Measurements from ENCODE around the gene PCDHGA1. TPM values are rescaled to one million over a fixed set of nuclear protein-coding genes. Genes with fewer than 3 reads are reported as not detected.
A peak's percentile ranks its signal among the peaks of the same experiment; 100 is the strongest.

The PCDHGA1 gene
- polyA plus RNA-seq, 1 donor (not counting 4 experiments of a cell fraction or from before 2014, with no cell fraction given) = 0.09 TPM

GRCh38 chr5:141399555-141400258, 69.4 kb downstream of the PCDHGA1 start:
- no peaks in the 10 kb centered on the region for H4K20me1 ChIP-seq (ENCODE audit: control insufficient read depth, extremely low read depth, insufficient read depth, low read length)

DNA sequence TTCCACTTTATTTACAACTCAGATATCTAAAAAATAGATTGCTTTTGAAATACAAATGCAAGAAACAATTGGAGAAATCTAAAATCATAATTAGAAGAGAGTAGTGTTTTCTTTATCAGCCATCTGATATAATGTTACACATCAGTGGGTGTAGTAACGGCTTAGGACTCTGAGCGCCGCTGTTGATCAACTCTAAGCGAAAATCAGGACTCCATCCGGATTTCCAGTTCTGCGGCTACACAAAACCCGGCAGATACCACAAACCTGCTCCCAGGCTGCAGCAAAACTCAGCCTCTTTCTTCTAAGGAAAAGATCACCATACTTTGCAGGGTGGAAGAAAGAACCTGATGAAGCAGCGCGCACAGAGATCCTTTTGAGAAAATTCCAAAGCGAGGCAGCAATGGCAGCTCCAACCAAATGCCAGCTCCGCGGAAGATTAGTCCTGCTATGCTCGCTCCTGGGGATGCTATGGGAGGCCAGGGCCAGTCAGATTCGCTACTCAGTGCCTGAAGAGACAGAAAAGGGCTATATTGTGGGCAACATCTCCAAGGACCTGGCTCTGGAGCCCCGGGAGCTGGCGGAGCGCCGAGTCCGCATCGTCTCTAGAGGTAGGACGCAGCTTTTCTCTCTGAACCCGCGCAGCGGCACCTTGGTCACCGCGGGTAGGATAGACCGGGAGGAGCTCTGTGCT, 72.4 kb downstream of the PCDHGA1 start, which contains the start of gene PCDHGA9:
TSS of gene PCDHGA9 (plus strand) at position 226 of the 691 bp plus-strand sequence. CDS start at position 401, 175 bp downstream.
- Histone ChIP-seq H3K27ac (ENCODE audit: control insufficient read depth, insufficient read depth, low read length) (no peak within 1 kb of the TSS), H3K79me2 (ENCODE audit: control insufficient read depth, insufficient read depth, low read length) (no peaks in the 10 kb centered on the region), H3K36me3 (ENCODE audit: control insufficient read depth in 2 of 2, extremely low read depth in 1 of 2, insufficient read depth in 2 of 2, low read length in 2 of 2) (no peaks in the 10 kb centered on the region), H3K27me3 (ENCODE audit: control insufficient read depth, extremely low read depth, insufficient read depth, low read length) (peaks cover 10% of the 10 kb centered on the region), H3K4me3 (ENCODE audit: control insufficient read depth in 2 of 3, extremely low read depth in 1 of 3, insufficient read depth in 2 of 3, low read depth in 1 of 3, low read length in 3 of 3) (peak within 1 kb of the TSS; percentile 1 to 18 (median 11)), H3K4me2 (ENCODE audit: control insufficient read depth, extremely low read depth, insufficient read depth, low read depth, low read length) (peak within 1 kb of the TSS; percentile 18), H3K9ac (ENCODE audit: control insufficient read depth, extremely low read depth, insufficient read depth, low read length) (no peak within 1 kb of the TSS), H3K9me1 (ENCODE audit: control insufficient read depth, extremely low read depth, insufficient read depth, low read length) (no peaks in the 10 kb centered on the region), H3K9me3 (ENCODE audit: control insufficient read depth, low read depth, low read length) (peaks cover 27% of the 10 kb centered on the region), H3K4me1 (ENCODE audit: control insufficient read depth, extremely low read depth, insufficient read depth, low read length) (no peaks in the 10 kb centered on the region), H4K20me1 (ENCODE audit: control insufficient read depth, extremely low read depth, insufficient read depth, low read length) (no peaks in the 10 kb centered on the region), H2AFZ (ENCODE audit: control insufficient read depth, low read length) (no peak within 1 kb of the TSS)
- FAIRE-seq = no peak
- dilution Hi-C loops (cut with MboI; ENCODE audit: extremely low pct_ligation_motif_present, low sequenced_read_pairs) = no loop called here
- TF ChIP-seq, protein P1, sequence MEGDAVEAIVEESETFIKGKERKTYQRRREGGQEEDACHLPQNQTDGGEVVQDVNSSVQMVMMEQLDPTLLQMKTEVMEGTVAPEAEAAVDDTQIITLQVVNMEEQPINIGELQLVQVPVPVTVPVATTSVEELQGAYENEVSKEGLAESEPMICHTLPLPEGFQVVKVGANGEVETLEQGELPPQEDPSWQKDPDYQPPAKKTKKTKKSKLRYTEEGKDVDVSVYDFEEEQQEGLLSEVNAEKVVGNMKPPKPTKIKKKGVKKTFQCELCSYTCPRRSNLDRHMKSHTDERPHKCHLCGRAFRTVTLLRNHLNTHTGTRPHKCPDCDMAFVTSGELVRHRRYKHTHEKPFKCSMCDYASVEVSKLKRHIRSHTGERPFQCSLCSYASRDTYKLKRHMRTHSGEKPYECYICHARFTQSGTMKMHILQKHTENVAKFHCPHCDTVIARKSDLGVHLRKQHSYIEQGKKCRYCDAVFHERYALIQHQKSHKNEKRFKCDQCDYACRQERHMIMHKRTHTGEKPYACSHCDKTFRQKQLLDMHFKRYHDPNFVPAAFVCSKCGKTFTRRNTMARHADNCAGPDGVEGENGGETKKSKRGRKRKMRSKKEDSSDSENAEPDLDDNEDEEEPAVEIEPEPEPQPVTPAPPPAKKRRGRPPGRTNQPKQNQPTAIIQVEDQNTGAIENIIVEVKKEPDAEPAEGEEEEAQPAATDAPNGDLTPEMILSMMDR (optimal IDR thresholded peaks at IDR 0.05 in 1 of 3, IDR thresholded peaks at IDR 0.05 in 1 of 3, conservative IDR thresholded peaks at IDR 0.05 in 1 of 3; ENCODE audit: extremely low read depth in 1 of 3, insufficient read depth in 2 of 3, low read length in 3 of 3) = peak; percentile 40 to 50 (median 47)
- TF ChIP-seq EZH2 (IDR thresholded peaks at IDR 0.05; ENCODE audit: low read length) = no peak
- DNase-seq (ENCODE audit: low read depth, low spot score) = no peak

More at GRCh38 chr5:141399555-141400258, 69.4 kb downstream of the PCDHGA1 start:
- H3K9me3 ChIP-seq (ENCODE audit: control insufficient read depth, low read depth, low read length) = peaks cover 26% of the 10 kb centered on the region
- FAIRE-seq (no peak), DNase-seq (ENCODE audit: low read depth, low spot score) (no peak)
- no peaks in the 10 kb centered on the region for H3K4me1 ChIP-seq (ENCODE audit: control insufficient read depth, extremely low read depth, insufficient read depth, low read length)
- H3K27ac ChIP-seq (ENCODE audit: control insufficient read depth, insufficient read depth, low read length) = no peak overlapping the region
- peaks cover 10% of the 10 kb centered on the region for H3K27me3 ChIP-seq (ENCODE audit: control insufficient read depth, extremely low read depth, insufficient read depth, low read length)
- no peaks in the 10 kb centered on the region for H3K9me1 ChIP-seq (ENCODE audit: control insufficient read depth, extremely low read depth, insufficient read depth, low read length)
- H3K4me2 ChIP-seq (ENCODE audit: control insufficient read depth, extremely low read depth, insufficient read depth, low read depth, low read length) = no peak overlapping the region
- TF ChIP-seq, protein P1 (optimal IDR thresholded peaks at IDR 0.05 in 1 of 3, IDR thresholded peaks at IDR 0.05 in 1 of 3, conservative IDR thresholded peaks at IDR 0.05 in 1 of 3; ENCODE audit: extremely low read depth in 1 of 3, insufficient read depth in 2 of 3, low read length in 3 of 3) = no peak
- no peak for TF ChIP-seq EZH2 (IDR thresholded peaks at IDR 0.05; ENCODE audit: low read length)
- dilution Hi-C loops (cut with MboI; ENCODE audit: extremely low pct_ligation_motif_present, low sequenced_read_pairs) = no loop called here
- H2AFZ ChIP-seq (ENCODE audit: control insufficient read depth, low read length) = no peak overlapping the region
- H3K36me3 ChIP-seq (ENCODE audit: control insufficient read depth in 2 of 2, extremely low read depth in 1 of 2, insufficient read depth in 2 of 2, low read length in 2 of 2) = no peaks in the 10 kb centered on the region
- H3K9ac ChIP-seq (ENCODE audit: control insufficient read depth, extremely low read depth, insufficient read depth, low read length) = no peak overlapping the region
- no peak overlapping the region for H3K4me3 ChIP-seq (ENCODE audit: control insufficient read depth in 2 of 3, extremely low read depth in 1 of 3, insufficient read depth in 2 of 3, low read depth in 1 of 3, low read length in 3 of 3)
- H3K79me2 ChIP-seq (ENCODE audit: control insufficient read depth, insufficient read depth, low read length) = no peaks in the 10 kb centered on the region

Data from keratinocyte (primary cell).